Measurements from ENCODE around the gene VCX.
"Not testable (repeated sequence)": the region's sequence is repeated elsewhere in the genome, so short reads cannot be mapped to it uniquely, and the experiment has no call there.

The VCX gene

GRCh38 chrX:7842871-7843270 is at the start of gene VCX:
Gene VCX, plus strand, starts transcription at chrX:7843171. Its CDS starts 33 bp downstream, at chrX:7843204.
- not testable (repeated sequence) for DNase-seq

DNA sequence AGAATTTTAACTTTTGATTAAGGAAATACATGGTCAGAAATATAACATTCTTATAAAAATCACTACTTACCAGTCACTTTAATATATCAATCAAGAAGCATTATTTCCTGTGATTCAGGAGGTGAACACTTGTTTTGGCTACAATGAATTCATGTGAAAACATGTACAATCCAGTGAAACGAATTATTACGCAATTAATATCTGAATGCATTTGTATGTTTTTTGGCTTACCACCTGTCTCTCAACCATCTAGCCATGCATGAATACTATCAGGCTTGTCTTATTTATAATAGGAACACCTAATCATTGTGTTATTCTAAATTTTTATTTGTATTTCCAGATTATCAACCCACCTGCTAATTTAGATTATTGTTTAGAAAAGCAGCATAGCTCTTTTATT is 44.6 kb upstream of the VCX start:
- DNase-seq: no peak

GRCh38 chrX:7801711-7802110 is 41.3 kb upstream of the VCX start:
- DNase-seq: no peak

- DNase-seq: no peak
These were observed 27.7 kb upstream of the VCX start for GRCh38 chrX:7815166-7815805.

GRCh38 chrX:7828594-7828993 is 14.4 kb upstream of the VCX start:
- no peak for DNase-seq

- no peak for DNase-seq
These were observed 1.7 kb upstream of the VCX start for GRCh38 chrX:7841084-7841805.

- no peak for DNase-seq
These were observed 9.2 kb downstream of the VCX start for GRCh38 chrX:7852166-7852565.

DNA sequence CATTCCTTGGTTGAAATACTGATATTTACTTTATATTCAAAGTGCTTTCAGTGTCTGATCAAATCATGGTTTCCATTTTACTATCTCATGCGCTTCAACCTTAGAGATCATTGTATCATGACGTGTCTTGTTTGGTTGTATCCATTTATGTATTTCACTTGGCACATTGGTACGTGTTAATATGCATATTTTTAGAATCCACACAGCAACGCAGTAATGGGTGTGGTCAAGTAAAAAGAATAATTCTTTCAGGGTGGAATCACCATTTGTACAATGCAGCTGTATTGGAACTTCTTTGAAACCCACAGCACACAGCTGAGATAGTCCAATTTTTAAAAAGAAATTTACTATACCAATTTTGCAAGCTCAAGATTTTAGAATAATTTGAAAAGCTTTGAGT is 29.1 kb downstream of the VCX start:
- DNase-seq: no peak

- no peak for DNase-seq
These were observed 34.0 kb downstream of the VCX start for GRCh38 chrX:7876957-7877356.

GRCh38 chrX:7889135-7889534 is 46.2 kb downstream of the VCX start:
- DNase-seq: no peak

DNA sequence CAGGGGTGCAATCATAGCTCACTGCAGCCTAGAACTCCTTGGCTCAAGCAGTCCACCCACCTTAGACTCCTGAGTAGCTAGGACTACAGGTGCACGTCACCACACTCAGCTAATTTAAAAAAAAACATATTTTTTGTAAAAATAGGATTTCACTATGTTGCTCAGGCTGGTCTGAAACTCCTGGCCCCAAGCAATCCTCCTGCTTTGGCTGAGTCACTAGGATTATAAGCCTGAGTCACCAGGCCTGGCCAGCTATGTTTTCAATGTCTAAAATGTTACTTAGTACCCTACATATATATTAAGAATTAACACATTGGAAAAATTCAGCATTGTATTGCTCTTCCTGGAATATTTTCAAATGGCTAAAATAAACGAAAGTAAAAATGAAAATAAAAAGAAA is 46.7 kb downstream of the VCX start:
- DNase-seq: no peak

DNA sequence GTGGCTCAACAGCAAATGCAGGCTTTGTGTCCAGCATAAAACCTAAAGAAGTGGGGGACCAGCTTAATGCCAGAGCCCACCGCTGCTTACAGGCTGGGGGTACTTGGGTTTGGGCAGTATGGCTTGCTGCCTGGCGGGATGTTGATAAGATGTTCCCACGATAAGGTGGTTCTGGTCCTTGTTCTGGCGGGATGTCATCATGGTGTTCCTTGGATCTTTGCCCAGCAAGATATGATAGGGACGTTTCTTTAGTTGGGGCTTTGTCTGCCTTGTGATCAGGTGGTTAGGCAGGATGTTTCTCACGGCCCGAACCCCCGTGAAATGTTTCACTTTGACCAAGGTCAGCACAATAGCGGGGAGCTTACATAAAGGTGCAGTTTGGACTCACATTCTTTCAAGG is 49.0 kb downstream of the VCX start:
- no peak for DNase-seq

Measured in activated effector memory CD4-positive, alpha-beta T cell treated with anti-CD3 and anti-CD28 coated beads, Interleukin-2, amount 50 U/mL, for 16 hours (primary cell).